Activated CD4-positive, alpha-beta T cell treated with anti-CD3 and anti-CD28 coated beads, Interleukin-10, Interleukin-2, amounts not matched to agents 100 ng/mL and 50 ng/mL, durations not matched to agents 16 hours and 8 hours (primary cell): ENCODE results near the gene SMG9.
"Not testable (repeated sequence)": the region's sequence is repeated elsewhere in the genome, so short reads cannot be mapped to it uniquely, and the experiment has no call there.

Experiments
- DNase-seq: peaks from one replicate; pipeline ENCODE4 v3.0.0-alpha.2; 2020

Gene SMG9

GRCh38 chr19:43687660-43687997, 67.1 kb downstream of the SMG9 start:
- DNase-seq: no peak

GRCh38 chr19:43684326-43684725, 70.4 kb downstream of the SMG9 start:
- no peak for DNase-seq

GRCh38 chr19:43683905-43684304, 70.9 kb downstream of the SMG9 start:
- no peak for DNase-seq

- DNase-seq: no peak
Observed at GRCh38 chr19:43682824-43683661, 71.7 kb downstream of the SMG9 start.

- DNase-seq: not testable (repeated sequence)
Observed at GRCh38 chr19:43682269-43682668, 72.5 kb downstream of the SMG9 start.

GRCh38 chr19:43681821-43682220, 72.9 kb downstream of the SMG9 start:
- DNase-seq: no peak

GRCh38 chr19:43678512-43679261, 76.1 kb downstream of the SMG9 start:
- no peak for DNase-seq
